SK-N-SH (cell line): ENCODE results near the gene CRLF2. TPM values are rescaled to one million over a fixed set of nuclear protein-coding genes. Genes with fewer than 3 reads are reported as not detected.
"Not testable (repeated sequence)": the region's sequence is repeated elsewhere in the genome, so short reads cannot be mapped to it uniquely, and the experiment has no call there.

Experiments
- CTCF ChIA-PET: fragments of 300-600, 350-600 bp; formaldehyde crosslinking; extraction: SDS; loops from one replicate; lab custom pipeline; 2021; lab: Yijun Ruan, JAX
- POLR2A ChIA-PET: fragments of 350-600 bp; sonication (Branson Sonifier 250); formaldehyde crosslinking; extraction: SDS; loops from one replicate; lab custom pipeline; 2020; ENCODE audit warnings: antibody characterized with exemption, inconsistent platforms; lab: Yijun Ruan, JAX
- DNase-seq: peaks from one replicate; pipeline ENCODE4 v3.0.0; 2012
- H2AFZ ChIP-seq: fragments of 200-600 bp; sonication (generic); 2 replicates; pipeline ENCODE4 v1.8.1; 2016; ENCODE audit warnings: antibody characterized with exemption, mild to moderate bottlenecking, low read depth
- H3F3A ChIP-seq: fragments of 200-600 bp; sonication (generic); replicated peaks from 2 replicates; pipeline ENCODE3; 2016; ENCODE audit warnings: antibody characterized with exemption, mild to moderate bottlenecking; ENCODE audit not compliant: insufficient read depth
- H3K27ac ChIP-seq, 2 experiments: fragments of 200-500 bp in 1 of 2; fragments of 200-600 bp in 1 of 2; sonication (Bioruptor generic) in 1 of 2; sonication (generic), shearing (Covaris generic) in 1 of 2; 2 replicates each; pipeline versions ENCODE4 v1.5.1 to v1.6.1; 2014 to 2016; ENCODE audit warnings: low read depth in 2 of 2, inconsistent platforms in 1 of 2, low read length in 1 of 2, mild to moderate bottlenecking in 1 of 2, mixed read lengths in 1 of 2
- H3K27me3 ChIP-seq: fragments of 200-600 bp; sonication (generic), shearing (Covaris generic); 2 replicates; pipeline ENCODE4 v1.6.1; 2016; ENCODE audit warnings: mixed run types; ENCODE audit not compliant: insufficient read depth
- H3K36me3 ChIP-seq, 2 experiments: fragments of 200-500 bp in 1 of 2; fragments of 200-600 bp in 1 of 2; sonication (Bioruptor generic) in 1 of 2; sonication (generic) in 1 of 2; replicated peaks in 1 of 2; 2 replicates each; pipeline versions ENCODE3 to v1.5.1; 2014 to 2016; ENCODE audit warnings: low read length in 1 of 2, mild to moderate bottlenecking in 1 of 2; ENCODE audit not compliant: insufficient read depth in 2 of 2, control insufficient read depth in 1 of 2
- H3K4me1 ChIP-seq, 2 experiments: fragments of 200-500 bp in 1 of 2; fragments of 200-600 bp in 1 of 2; sonication (Bioruptor generic) in 1 of 2; sonication (generic), shearing (Covaris generic) in 1 of 2; 2 replicates each; pipeline versions ENCODE4 v1.5.1 to v1.6.1; 2014 to 2016; ENCODE audit warnings: low read depth in 1 of 2, low read length in 1 of 2, mixed run types in 1 of 2; ENCODE audit not compliant: insufficient read depth in 2 of 2, control insufficient read depth in 1 of 2
- H3K4me2 ChIP-seq: fragments of 200-600 bp; sonication (generic), shearing (Covaris generic); 2 replicates; pipeline ENCODE4 v1.6.1; 2017; ENCODE audit warnings: mixed run types
- H3K4me3 ChIP-seq, 2 experiments: fragments of 200-500 bp in 1 of 2; fragments of 200-600 bp in 1 of 2; sonication (Bioruptor generic) in 1 of 2; sonication (generic), shearing (Covaris generic) in 1 of 2; 2 replicates each; pipeline versions ENCODE4 v1.5.1 to v1.8.1; 2014 to 2016; ENCODE audit warnings: low read depth in 2 of 2, inconsistent platforms in 1 of 2, low read length in 1 of 2, mild to moderate bottlenecking in 1 of 2, mixed read lengths in 1 of 2, moderate library complexity in 1 of 2
- H3K79me2 ChIP-seq: fragments of 200-600 bp; sonication (generic); 2 replicates; pipeline ENCODE4 v1.8.1; 2017; ENCODE audit warnings: mild to moderate bottlenecking; ENCODE audit not compliant: insufficient read depth
- H3K9ac ChIP-seq: fragments of 200-600 bp; sonication (generic); 2 replicates; pipeline ENCODE4 v1.6.1; 2017; ENCODE audit warnings: mixed run types
- H3K9me2 ChIP-seq: fragments of 200-600 bp; sonication (generic); 2 replicates; pipeline ENCODE4 v1.6.1; 2017; ENCODE audit warnings: mixed run types
- H3K9me3 ChIP-seq: fragments of 200-600 bp; sonication (generic); 2 replicates; pipeline ENCODE4 v1.6.1; 2017; ENCODE audit warnings: mixed run types, mild to moderate bottlenecking, moderate library complexity
- H4K20me1 ChIP-seq: fragments of 200-600 bp; sonication (generic); 2 replicates; pipeline ENCODE4 v1.6.1; 2017; ENCODE audit warnings: mild to moderate bottlenecking, mixed run types; ENCODE audit not compliant: insufficient read depth
- CTCF ChIP-seq: fragments of 200-600 bp; sonication (generic); IDR thresholded peaks from 2 replicates; pipeline ENCODE4 v1.6.1; 2017; ENCODE audit warnings: antibody characterized with exemption, mild to moderate bottlenecking, moderate library complexity
- FOXJ3 ChIP-seq: sonication (generic); formaldehyde crosslinking; IDR thresholded peaks from 2 replicates; pipeline ENCODE4 v1.5.1; 2020; ENCODE audit warnings: mild to moderate bottlenecking, missing genetic modification reagents
- IRF3 ChIP-seq: fragments of 150-350 bp; IDR thresholded peaks from 2 replicates; pipeline ENCODE4 v1.6.1; 2016; ENCODE audit warnings: mild to moderate bottlenecking, low read depth, low read length
- MEF2A ChIP-seq: IDR thresholded peaks from 2 replicates; pipeline ENCODE4 v1.4.0; 2012; ENCODE audit warnings: low read depth, borderline replicate concordance
- NFIC ChIP-seq: IDR thresholded peaks from 2 replicates; pipeline ENCODE4 v1.4.0; 2012; ENCODE audit warnings: borderline replicate concordance
- NRF1 ChIP-seq: IDR thresholded peaks from 2 replicates; pipeline ENCODE4 v1.6.1; 2012; ENCODE audit warnings: low read depth, mild to moderate bottlenecking, low read length
- PBX3 ChIP-seq: IDR thresholded peaks from 2 replicates; pipeline ENCODE4; 2012
- RCOR1 ChIP-seq: fragments of 150-350 bp; IDR thresholded peaks from 2 replicates; pipeline ENCODE4 v1.6.1; 2017; ENCODE audit warnings: antibody characterized with exemption, low read length
- REST ChIP-seq: IDR thresholded peaks from 2 replicates; pipeline ENCODE4 v1.6.1; 2012; ENCODE audit warnings: mild to moderate bottlenecking, low read depth, low read length, moderate library complexity
- RFX5 ChIP-seq: IDR thresholded peaks from 2 replicates; pipeline ENCODE4 v1.6.1; 2012; ENCODE audit warnings: mild to moderate bottlenecking, improper control_type of control experiment, low read length
- TCF12 ChIP-seq: IDR thresholded peaks from 2 replicates; pipeline ENCODE4 v1.4.0; 2012
- USF1 ChIP-seq: IDR thresholded peaks from 2 replicates; pipeline ENCODE4 v1.4.0; 2012; ENCODE audit warnings: low read depth, borderline replicate concordance
- WGBS: methylation state at CpG from one replicate; pipeline ENCODE4 v1.1.6; 2017; ENCODE audit warnings: low lambda C conversion rate; 5-methylcytosine and 5-hydroxymethylcytosine counted together
- polyA plus RNA-seq, 3 experiments: library from polyadenylated mRNA; depleted of rRNA; stranded (reverse); fragments of >200 nt; gene quantifications; 2 replicates each; pipeline ENCODE4 v1.2.3, GENCODE V29; 2012

The CRLF2 gene
- polyA plus RNA-seq, 1 of the 3 experiments (the other 2 are of a cell fraction) = not detected

- TF ChIP-seq PBX3 = no peak
- TF ChIP-seq, all 33 proteins: peak for 0
Observed at GRCh38 chrX:1182211-1182610, 30.2 kb downstream of the CRLF2 start (continued).

- H3K9me3 ChIP-seq, H3K27ac ChIP-seq, H4K20me1 ChIP-seq, H2AFZ ChIP-seq, H3K9ac ChIP-seq, H3K9me2 ChIP-seq, H3K36me3 ChIP-seq, DNase-seq, H3F3A ChIP-seq, CTCF ChIA-PET, H3K4me1 ChIP-seq, H3K4me2 ChIP-seq, H3K79me2 ChIP-seq, H3K4me3 ChIP-seq, POLR2A ChIA-PET: not testable (repeated sequence)
- peaks cover 14% of the 10 kb centered on the region; the same call in 1 of the 2 replicates for H3K27me3 ChIP-seq
- WGBS = 32% methylated on average over 14 of the region's 14 CpGs
Observed at GRCh38 chrX:1181661-1182060, 30.8 kb downstream of the CRLF2 start.

- Histone ChIP-seq H3K36me3 (no peaks in the 10 kb centered on the region), H3K27me3 (peaks cover 14% of the 10 kb centered on the region; the same call in 1 of the 2 replicates), H4K20me1 (no peaks in the 10 kb centered on the region), H3K9ac (no peak overlapping the region), H3K9me2 (no peaks in the 10 kb centered on the region), H3K4me3 (no peak overlapping the region), H2AFZ (no peak overlapping the region), H3F3A (no peaks in the 10 kb centered on the region), H3K9me3 (no peaks in the 10 kb centered on the region), H3K27ac (no peak overlapping the region), H3K4me2 (no peak overlapping the region), H3K4me1 (no peaks in the 10 kb centered on the region), H3K79me2 (no peaks in the 10 kb centered on the region)
- no peak for DNase-seq
- CTCF ChIA-PET = no interaction called here
- WGBS = 11% methylated on average over 11 of the region's 11 CpGs
- POLR2A ChIA-PET = no interaction called here
- TF ChIP-seq IRF3 = no peak
- TF ChIP-seq FOXJ3 = no peak
- TF ChIP-seq CTCF = no peak
- TF ChIP-seq RCOR1 = no peak
- TF ChIP-seq REST = no peak
- TF ChIP-seq MEF2A = no peak
- no peak for TF ChIP-seq USF1
- TF ChIP-seq RFX5 = no peak
- TF ChIP-seq TCF12 = no peak
- TF ChIP-seq NFIC = no peak
- no peak for TF ChIP-seq NRF1
Observed at GRCh38 chrX:1181170-1181569, 31.3 kb downstream of the CRLF2 start.
